Smooth muscle cell (in vitro differentiated cells): ENCODE measurements around the gene ACSS1. TPM values are rescaled to one million over a fixed set of nuclear protein-coding genes. Genes with fewer than 3 reads are reported as not detected.

Source experiments
- DNase-seq: peaks from one replicate; lab custom pipeline; 2025; ENCODE audit not compliant: unreplicated experiment; lab: John Stamatoyannopoulos, UW
- H2AFZ ChIP-seq: fragments of 200-600 bp; sonication (generic); 2 replicates; pipeline ENCODE4 v1.6.0; 2016; ENCODE audit warnings: antibody characterized with exemption, low read depth, mild to moderate bottlenecking
- H3F3A ChIP-seq: fragments of 200-600 bp; sonication (generic); 2 replicates; pipeline ENCODE4 v1.6.0; 2017; ENCODE audit warnings: antibody characterized with exemption, low read depth
- H3K27ac ChIP-seq: fragments of 200-600 bp; sonication (generic); 2 replicates; pipeline ENCODE4 v1.5.1; 2016; ENCODE audit warnings: low read depth, mild to moderate bottlenecking
- H3K27me3 ChIP-seq: fragments of 200-600 bp; sonication (generic); 2 replicates; pipeline ENCODE4 v1.6.1; 2016; ENCODE audit warnings: low read depth, mild to moderate bottlenecking
- H3K36me3 ChIP-seq: fragments of 200-600 bp; sonication (generic); 2 replicates; pipeline ENCODE4 v1.5.1; 2016; ENCODE audit warnings: low read depth
- H3K4me1 ChIP-seq: fragments of 200-600 bp; sonication (generic); 2 replicates; pipeline ENCODE4 v1.5.1; 2016; ENCODE audit warnings: low read depth
- H3K4me2 ChIP-seq: fragments of 200-600 bp; sonication (generic); 2 replicates; pipeline ENCODE4 v1.6.0; 2016; ENCODE audit warnings: mild to moderate bottlenecking
- H3K4me3 ChIP-seq: fragments of 200-600 bp; sonication (generic); 2 replicates; pipeline ENCODE4 v1.5.1; 2016; ENCODE audit warnings: mild to moderate bottlenecking
- H3K79me2 ChIP-seq: fragments of 200-600 bp; sonication (generic); 2 replicates; pipeline ENCODE4 v1.6.0; 2016; ENCODE audit warnings: low read depth, mild to moderate bottlenecking
- H3K9ac ChIP-seq: fragments of 200-600 bp; sonication (generic); 2 replicates; pipeline ENCODE4 v1.6.0; 2016; ENCODE audit warnings: low read depth
- H3K9me3 ChIP-seq: fragments of 200-600 bp; sonication (generic); replicated peaks from 2 replicates; pipeline ENCODE4 v1.5.1; 2016; ENCODE audit warnings: low read depth
- H4K20me1 ChIP-seq: fragments of 200-600 bp; sonication (generic); 2 replicates; pipeline ENCODE4 v1.6.0; 2016; ENCODE audit warnings: low read depth
- CTCF ChIP-seq: fragments of 200-600 bp; sonication (generic); IDR thresholded peaks from 2 replicates; pipeline ENCODE4 v1.5.1; 2017; ENCODE audit warnings: borderline replicate concordance, mild to moderate bottlenecking, antibody characterized with exemption; ENCODE audit not compliant: insufficient read depth, poor library complexity, severe bottlenecking
- WGBS: methylation state at CpG from one replicate; pipeline ENCODE4 v1.1.7; 2016; ENCODE audit warnings: low lambda C conversion rate; 5-methylcytosine and 5-hydroxymethylcytosine counted together
- polyA plus RNA-seq: library from polyadenylated mRNA; unstranded; fragments of >200 nt; fragmentation: Nextera tagmentation; extraction: Ambion mirVana; gene quantifications from 2 replicates; pipeline ENCODE4 v1.2.1, GENCODE V29; 2016
- total RNA-seq: library from RNA; depleted of rRNA; stranded (reverse); fragments of >200 nt; gene quantifications from 2 replicates; pipeline ENCODE4 v1.2.3, GENCODE V29; 2014

Gene ACSS1
- total and polyA plus RNA-seq, 2 experiments from 2014 or later, result 2.4 to 2.8 TPM

- WGBS, result 87% methylated on average over 7 of the region's 7 CpGs
- Histone ChIP-seq H2AFZ (no peak overlapping the region), H3K4me3 (no peak overlapping the region), H3K36me3 (no peaks in the 10 kb centered on the region), H3K9me3 (no peaks in the 10 kb centered on the region), H3K27ac (no peak overlapping the region), H4K20me1 (no peaks in the 10 kb centered on the region), H3K27me3 (peaks cover 86% of the 10 kb centered on the region), H3K79me2 (no peaks in the 10 kb centered on the region), H3F3A (no peaks in the 10 kb centered on the region), H3K4me1 (no peaks in the 10 kb centered on the region), H3K9ac (no peak overlapping the region), H3K4me2 (no peak overlapping the region)
- TF ChIP-seq CTCF, result no peak
- no peak for DNase-seq
These were observed 4.9 kb upstream of the ACSS1 start for GRCh38 chr20:25062841-25063240.

GRCh38 chr20:25061821-25062530 is 4.0 kb upstream of the ACSS1 start:
- Histone ChIP-seq H3K79me2 (no peaks in the 10 kb centered on the region), H4K20me1 (no peaks in the 10 kb centered on the region), H3K27ac (no peak overlapping the region), H2AFZ (no peak overlapping the region), H3K9ac (no peak overlapping the region), H3K4me1 (peaks cover 7% of the 10 kb centered on the region), H3K9me3 (no peaks in the 10 kb centered on the region), H3K36me3 (no peaks in the 10 kb centered on the region), H3F3A (no peaks in the 10 kb centered on the region), H3K4me2 (no peak overlapping the region), H3K27me3 (peaks cover 95% of the 10 kb centered on the region), H3K4me3 (no peak overlapping the region)
- TF ChIP-seq CTCF, result no peak
- WGBS, result 86% methylated on average over 15 of the region's 15 CpGs
- DNase-seq, result no peak

GRCh38 chr20:25061103-25061799 is 3.3 kb upstream of the ACSS1 start:
- no peak overlapping the region for H3K9ac ChIP-seq
- no peaks in the 10 kb centered on the region for H4K20me1 ChIP-seq
- H3K9me3 ChIP-seq, result no peaks in the 10 kb centered on the region
- H3K36me3 ChIP-seq, result no peaks in the 10 kb centered on the region
- peaks cover 97% of the 10 kb centered on the region for H3K27me3 ChIP-seq
- no peak overlapping the region for H2AFZ ChIP-seq
- no peak overlapping the region for H3K4me3 ChIP-seq
- DNase-seq, result no peak
- peaks cover 10% of the 10 kb centered on the region for H3K4me1 ChIP-seq
- H3K79me2 ChIP-seq, result no peaks in the 10 kb centered on the region
- H3K27ac ChIP-seq, result no peak overlapping the region
- no peak overlapping the region for H3K4me2 ChIP-seq
- H3F3A ChIP-seq, result no peaks in the 10 kb centered on the region
- TF ChIP-seq CTCF, result no peak
- WGBS, result 72% methylated on average over 7 of the region's 7 CpGs
